ENCODE measurements around the gene CD74.

DNA sequence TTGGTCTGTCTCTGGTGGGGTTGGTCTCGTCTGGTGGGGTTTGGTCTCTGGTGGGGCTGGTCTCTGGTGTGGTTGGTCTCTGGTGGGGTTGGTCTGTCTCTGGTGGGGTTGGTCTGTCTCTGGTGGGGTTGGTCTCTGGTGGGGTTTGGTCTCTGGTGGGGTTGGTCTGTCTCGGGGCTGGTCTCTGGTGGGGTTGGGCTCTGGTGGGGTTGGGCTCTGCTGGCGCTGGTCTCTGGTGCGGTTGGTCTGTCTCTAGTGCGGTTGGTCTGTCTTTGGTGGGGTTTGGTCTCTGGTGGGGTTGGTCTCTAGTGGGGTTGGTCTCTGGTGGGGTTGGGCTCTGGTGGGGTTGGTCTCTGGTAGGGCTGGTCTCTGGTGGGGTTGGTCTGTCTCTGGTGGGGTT is 16.3 kb upstream of the CD74 start:
- TF ChIP-seq CTCF (IDR thresholded peaks at IDR 0.05; ENCODE audit: insufficient read depth, low read depth, low read length) = no peak
- no peak for TF ChIP-seq EZH2 (IDR thresholded peaks at IDR 0.05; ENCODE audit: insufficient read depth, low read length)

All from astrocyte (in vitro differentiated cells and primary cell).